ENCODE results near the gene RASL10B.

The RASL10B gene

GRCh38 chr17:35743626-35744328 lies 12.3 kb downstream of the RASL10B start:
- in situ Hi-C loops (cut with MboI; ENCODE audit: low sequenced_read_pairs, unreplicated experiment), result loop anchor here (5.0 to 25.0 kb wide), 3 partner anchors 121 to 581 kb away; no protein-coding TSS in a partner anchor
- TF ChIP-seq CTCF (IDR thresholded peaks at IDR 0.05; ENCODE audit: borderline replicate concordance, control extremely low read depth, extremely low read depth, insufficient read depth, missing control alignments), result no peak
- no peak for DNase-seq (ENCODE audit: low spot score)

GRCh38 chr17:35744830-35745229 lies 13.4 kb downstream of the RASL10B start:
- DNase-seq (ENCODE audit: low spot score), result no peak
- no peak for TF ChIP-seq CTCF (IDR thresholded peaks at IDR 0.05; ENCODE audit: borderline replicate concordance, control extremely low read depth, extremely low read depth, insufficient read depth, missing control alignments)
- in situ Hi-C loops (cut with MboI; ENCODE audit: low sequenced_read_pairs, unreplicated experiment), result loop anchor here (5.0 to 25.0 kb wide), 3 partner anchors 123 to 583 kb away; no protein-coding TSS in a partner anchor

- in situ Hi-C loops (cut with MboI; ENCODE audit: low sequenced_read_pairs, unreplicated experiment), result loop anchor here (25.0 kb wide), 2 partner anchors 433 to 583 kb away; no protein-coding TSS in a partner anchor
- DNase-seq (ENCODE audit: low spot score), result no peak
- TF ChIP-seq CTCF (IDR thresholded peaks at IDR 0.05; ENCODE audit: borderline replicate concordance, control extremely low read depth, extremely low read depth, insufficient read depth, missing control alignments), result no peak
Measured at GRCh38 chr17:35745246-35745645, 13.8 kb downstream of the RASL10B start.

GRCh38 chr17:35745749-35746320 lies 14.4 kb downstream of the RASL10B start:
- DNase-seq (ENCODE audit: low spot score), result no peak
- no peak for TF ChIP-seq CTCF (IDR thresholded peaks at IDR 0.05; ENCODE audit: borderline replicate concordance, control extremely low read depth, extremely low read depth, insufficient read depth, missing control alignments)
- in situ Hi-C loops (cut with MboI; ENCODE audit: low sequenced_read_pairs, unreplicated experiment), result loop anchor here (25.0 kb wide), 2 partner anchors 434 to 584 kb away; no protein-coding TSS in a partner anchor

- peak; percentile 90 for DNase-seq (ENCODE audit: low spot score)
- in situ Hi-C loops (cut with MboI; ENCODE audit: low sequenced_read_pairs, unreplicated experiment), result loop anchor here (25.0 kb wide), 2 partner anchors 435 to 585 kb away; no protein-coding TSS in a partner anchor
- TF ChIP-seq CTCF (IDR thresholded peaks at IDR 0.05; ENCODE audit: borderline replicate concordance, control extremely low read depth, extremely low read depth, insufficient read depth, missing control alignments), result peak; percentile 88
Measured at GRCh38 chr17:35747540-35748017, 16.1 kb downstream of the RASL10B start.

GRCh38 chr17:35748341-35748841 lies 17.0 kb downstream of the RASL10B start:
- in situ Hi-C loops (cut with MboI; ENCODE audit: low sequenced_read_pairs, unreplicated experiment), result loop anchor here (25.0 kb wide), 2 partner anchors 436 to 586 kb away; no protein-coding TSS in a partner anchor
- no peak for DNase-seq (ENCODE audit: low spot score)

More at GRCh38 chr17:35748341-35748841, 17.0 kb downstream of the RASL10B start:
- no peak for TF ChIP-seq CTCF (IDR thresholded peaks at IDR 0.05; ENCODE audit: borderline replicate concordance, control extremely low read depth, extremely low read depth, insufficient read depth, missing control alignments)
